SK-N-MC (cell line): ENCODE measurements around the gene ARID1B.

Experiments
- EZH2 ChIP-seq: fragments of 200-600 bp; sonication (generic); IDR thresholded peaks from one replicate; pipeline ENCODE4 v1.6.1; 2017; ENCODE audit warnings: antibody characterized with exemption
- POLR2AphosphoS5 ChIP-seq: IDR thresholded peaks from 2 replicates; pipeline ENCODE4 v1.6.1; 2012; ENCODE audit warnings: mild to moderate bottlenecking, low read depth, low read length, borderline replicate concordance

GRCh38 chr6:156842598-156843250, 65.5 kb downstream of the ARID1B start:
- TF ChIP-seq EZH2 (no peak), POLR2AphosphoS5 (no peak)
